Measurements from ENCODE around the gene NKAIN1. TPM values are rescaled to one million over a fixed set of nuclear protein-coding genes. Genes with fewer than 3 reads are reported as not detected.
A peak's percentile ranks its signal among the peaks of the same experiment; 100 is the strongest.
"Not testable (repeated sequence)": the region's sequence is repeated elsewhere in the genome, so short reads cannot be mapped to it uniquely, and the experiment has no call there.

Gene NKAIN1
- polyA plus RNA-seq (2013, experiment 1 of 2): 0.01 TPM
- 0.04 TPM for polyA plus RNA-seq (2013, experiment 2 of 2)

GRCh38 chr1:31239653-31240241 is at the start of gene NKAIN1:
NKAIN1 (minus strand) TSS chr1:31239887; CDS start chr1:31239547, 340 bp downstream.
- 4% methylated on average over 28 of the region's 57 CpGs for WGBS
- Histone ChIP-seq H2AK5ac (ENCODE audit: low read length, severe bottlenecking) (no peak within 1 kb of the TSS), H3K18ac (ENCODE audit: low read depth in 1 of 2, low read length in 2 of 2) (no peak within 1 kb of the TSS), H4K91ac (ENCODE audit: low read length) (no peak within 1 kb of the TSS), H2AFZ (ENCODE audit: low read depth, low read length) (no peak within 1 kb of the TSS), H3K27ac (ENCODE audit: low read length, poor library complexity, severe bottlenecking) (no peak within 1 kb of the TSS), H3K4me2 (ENCODE audit: low read length, poor library complexity, severe bottlenecking) (peak within 1 kb of the TSS; percentile 86), H3K9me3 (ENCODE audit: control insufficient read depth, low read length) (no peaks in the 10 kb centered on the region), H3K14ac (ENCODE audit: low read length in 2 of 2) (no peak within 1 kb of the TSS), H3K9ac (ENCODE audit: low read length) (no peak within 1 kb of the TSS), H2BK15ac (ENCODE audit: low read depth, poor library complexity, severe bottlenecking) (no peak within 1 kb of the TSS), H3K36me3 (ENCODE audit: control insufficient read depth in 1 of 2, insufficient read depth in 2 of 2, low read depth in 1 of 2, low read length in 2 of 2) (no peaks in the 10 kb centered on the region), H2BK12ac (ENCODE audit: low read length in 2 of 2) (no peak within 1 kb of the TSS), H3K4ac (ENCODE audit: low read depth in 1 of 2, low read length in 2 of 2) (no peak within 1 kb of the TSS), H3K79me1 (replicated peaks; ENCODE audit: low read length, poor library complexity, severe bottlenecking) (no peaks in the 10 kb centered on the region), H3K23ac (ENCODE audit: low read length in 2 of 2) (no peak within 1 kb of the TSS), H3K4me3 (ENCODE audit: insufficient read depth in 1 of 2, low read depth in 1 of 2, low read length in 2 of 2) (peak within 1 kb of the TSS; percentile 46 to 57), H4K8ac (ENCODE audit: low read length) (no peak within 1 kb of the TSS), H2BK5ac (ENCODE audit: low read depth, low read length, poor library complexity, severe bottlenecking) (no peak within 1 kb of the TSS), H3K4me1 (ENCODE audit: control insufficient read depth, insufficient read depth, low read depth, low read length) (peaks cover 12% of the 10 kb centered on the region), H3K27me3 (ENCODE audit: control insufficient read depth in 1 of 2, insufficient read depth in 1 of 2, low read length in 2 of 2) (peaks cover 62 to 77% of the 10 kb centered on the region in 2 experiments), H2BK120ac (ENCODE audit: low read depth, low read length) (no peak within 1 kb of the TSS)
- peak; percentile 29 for DNase-seq

- Histone ChIP-seq H3K9ac (ENCODE audit: low read length) (no peak overlapping the region), H2BK12ac (ENCODE audit: low read length in 2 of 2) (no peak overlapping the region), H2BK5ac (ENCODE audit: low read depth, low read length, poor library complexity, severe bottlenecking) (no peak overlapping the region), H3K4me1 (ENCODE audit: control insufficient read depth, insufficient read depth, low read depth, low read length) (no peaks in the 10 kb centered on the region), H3K4me3 (ENCODE audit: insufficient read depth in 1 of 2, low read depth in 1 of 2, low read length in 2 of 2) (no peak overlapping the region), H4K91ac (ENCODE audit: low read length) (no peak overlapping the region), H3K18ac (ENCODE audit: low read depth in 1 of 2, low read length in 2 of 2) (no peak overlapping the region), H3K9me3 (ENCODE audit: control insufficient read depth, low read length) (no peaks in the 10 kb centered on the region), H3K79me1 (replicated peaks; ENCODE audit: low read length, poor library complexity, severe bottlenecking) (peaks cover 26% of the 10 kb centered on the region), H3K4me2 (ENCODE audit: low read length, poor library complexity, severe bottlenecking) (no peak overlapping the region), H3K36me3 (ENCODE audit: control insufficient read depth in 1 of 2, insufficient read depth in 2 of 2, low read depth in 1 of 2, low read length in 2 of 2) (peaks cover 33 to 86% of the 10 kb centered on the region in 2 experiments), H2AFZ (ENCODE audit: low read depth, low read length) (no peak overlapping the region), H3K27me3 (ENCODE audit: control insufficient read depth in 1 of 2, insufficient read depth in 1 of 2, low read length in 2 of 2) (no peaks in the 10 kb centered on the region), H2AK5ac (ENCODE audit: low read length, severe bottlenecking) (no peak overlapping the region), H2BK15ac (ENCODE audit: low read depth, poor library complexity, severe bottlenecking) (no peak overlapping the region), H4K8ac (ENCODE audit: low read length) (no peak overlapping the region), H2BK120ac (ENCODE audit: low read depth, low read length) (no peak overlapping the region), H3K14ac (ENCODE audit: low read length in 2 of 2) (no peak overlapping the region), H3K23ac (ENCODE audit: low read length in 2 of 2) (no peak overlapping the region), H3K27ac (ENCODE audit: low read length, poor library complexity, severe bottlenecking) (no peak overlapping the region), H3K4ac (ENCODE audit: low read depth in 1 of 2, low read length in 2 of 2) (no peak overlapping the region)
- DNase-seq: no peak
- 100% methylated on average over 2 of the region's 4 CpGs for WGBS
Measured at GRCh38 chr1:31289021-31289420, 49.3 kb upstream of the NKAIN1 start.

- H4K8ac ChIP-seq (ENCODE audit: low read length): not testable (repeated sequence)
Measured at GRCh38 chr1:31287791-31288190, 48.1 kb upstream of the NKAIN1 start.

GRCh38 chr1:31282426-31282825 is 42.7 kb upstream of the NKAIN1 start:
- H3K4me3 ChIP-seq (ENCODE audit: insufficient read depth in 1 of 2, low read depth in 1 of 2, low read length in 2 of 2); H3K4me2 ChIP-seq (ENCODE audit: low read length, poor library complexity, severe bottlenecking); H2BK12ac ChIP-seq (ENCODE audit: low read length in 2 of 2); H3K14ac ChIP-seq (ENCODE audit: low read length in 2 of 2); H4K8ac ChIP-seq (ENCODE audit: low read length); DNase-seq; H2BK5ac ChIP-seq (ENCODE audit: low read depth, low read length, poor library complexity, severe bottlenecking); H4K91ac ChIP-seq (ENCODE audit: low read length); H3K18ac ChIP-seq (ENCODE audit: low read depth in 1 of 2, low read length in 2 of 2); H3K27me3 ChIP-seq (ENCODE audit: control insufficient read depth in 1 of 2, insufficient read depth in 1 of 2, low read length in 2 of 2); H3K4me1 ChIP-seq (ENCODE audit: control insufficient read depth, insufficient read depth, low read depth, low read length); H2AFZ ChIP-seq (ENCODE audit: low read depth, low read length); H2AK5ac ChIP-seq (ENCODE audit: low read length, severe bottlenecking); H3K9ac ChIP-seq (ENCODE audit: low read length); H3K23ac ChIP-seq (ENCODE audit: low read length in 2 of 2); H2BK15ac ChIP-seq (ENCODE audit: low read depth, poor library complexity, severe bottlenecking); H3K27ac ChIP-seq (ENCODE audit: low read length, poor library complexity, severe bottlenecking); H2BK120ac ChIP-seq (ENCODE audit: low read depth, low read length); H3K4ac ChIP-seq (ENCODE audit: low read depth in 1 of 2, low read length in 2 of 2); H3K9me3 ChIP-seq (ENCODE audit: control insufficient read depth, low read length): not testable (repeated sequence)
- peaks cover 28% of the 10 kb centered on the region for H3K79me1 ChIP-seq (replicated peaks; ENCODE audit: low read length, poor library complexity, severe bottlenecking)
- H3K36me3 ChIP-seq (ENCODE audit: control insufficient read depth in 1 of 2, insufficient read depth in 2 of 2, low read depth in 1 of 2, low read length in 2 of 2): peaks cover 28 to 91% of the 10 kb centered on the region in 2 experiments
- 98% methylated on average over 9 of the region's 9 CpGs for WGBS

More at GRCh38 chr1:31287791-31288190, 48.1 kb upstream of the NKAIN1 start:
- H3K27ac ChIP-seq (ENCODE audit: low read length, poor library complexity, severe bottlenecking); H3K18ac ChIP-seq (ENCODE audit: low read depth in 1 of 2, low read length in 2 of 2); H3K23ac ChIP-seq (ENCODE audit: low read length in 2 of 2); H3K4me1 ChIP-seq (ENCODE audit: control insufficient read depth, insufficient read depth, low read depth, low read length); H3K14ac ChIP-seq (ENCODE audit: low read length in 2 of 2); H2BK120ac ChIP-seq (ENCODE audit: low read depth, low read length); H3K4me3 ChIP-seq (ENCODE audit: insufficient read depth in 1 of 2, low read depth in 1 of 2, low read length in 2 of 2); H3K4me2 ChIP-seq (ENCODE audit: low read length, poor library complexity, severe bottlenecking); H3K4ac ChIP-seq (ENCODE audit: low read depth in 1 of 2, low read length in 2 of 2); H2BK12ac ChIP-seq (ENCODE audit: low read length in 2 of 2); H4K91ac ChIP-seq (ENCODE audit: low read length); H3K27me3 ChIP-seq (ENCODE audit: control insufficient read depth in 1 of 2, insufficient read depth in 1 of 2, low read length in 2 of 2); DNase-seq; H2AK5ac ChIP-seq (ENCODE audit: low read length, severe bottlenecking); H3K9me3 ChIP-seq (ENCODE audit: control insufficient read depth, low read length); H2BK15ac ChIP-seq (ENCODE audit: low read depth, poor library complexity, severe bottlenecking); H2AFZ ChIP-seq (ENCODE audit: low read depth, low read length); H2BK5ac ChIP-seq (ENCODE audit: low read depth, low read length, poor library complexity, severe bottlenecking); H3K9ac ChIP-seq (ENCODE audit: low read length): not testable (repeated sequence)
- peaks cover 38 to 87% of the 10 kb centered on the region in 2 experiments for H3K36me3 ChIP-seq (ENCODE audit: control insufficient read depth in 1 of 2, insufficient read depth in 2 of 2, low read depth in 1 of 2, low read length in 2 of 2)
- 100% methylated on average over 1 of the region's 4 CpGs for WGBS
- H3K79me1 ChIP-seq (replicated peaks; ENCODE audit: low read length, poor library complexity, severe bottlenecking): peaks cover 28% of the 10 kb centered on the region
